ENCODE measurements around the gene GPBP1. TPM values are rescaled to one million over a fixed set of nuclear protein-coding genes. Genes with fewer than 3 reads are reported as not detected.
"Not testable (repeated sequence)": the region's sequence is repeated elsewhere in the genome, so short reads cannot be mapped to it uniquely, and the experiment has no call there.

The GPBP1 gene
- total RNA-seq, 2 donors from 2014 or later, result 91.7 to 108 TPM

DNA sequence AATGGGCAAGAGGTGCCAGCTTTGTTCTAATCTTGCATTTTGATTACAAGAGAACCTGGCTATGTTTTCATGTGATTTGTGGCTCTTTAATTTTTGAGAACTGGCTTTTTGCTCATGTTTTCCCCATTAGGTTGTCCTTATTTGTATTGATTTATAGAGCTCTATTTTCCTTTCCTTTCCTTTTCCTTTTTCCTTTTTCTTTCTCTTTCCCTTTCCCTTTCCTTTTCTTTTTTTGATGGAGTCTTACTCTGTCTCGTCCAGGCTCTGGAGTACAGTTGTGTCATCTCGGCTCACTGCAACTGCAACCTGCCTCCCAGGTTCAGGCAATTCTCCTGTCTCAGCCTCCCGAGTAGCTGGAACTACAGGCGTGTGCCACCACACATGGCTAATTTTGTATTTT lies 55.5 kb downstream of the GPBP1 start:
- Mint-ChIP-seq H3K9me3 (no peaks in the 10 kb centered on the region), H3K36me3 (peaks cover 18 to 45% of the 10 kb centered on the region in 2 donors), H3K27ac (no peak overlapping the region)
- ATAC-seq, result no peak
- DNase-seq (ENCODE audit: low spot score in 2 of 2), result no peak

GRCh38 chr5:57231607-57232006 lies 57.7 kb downstream of the GPBP1 start:
- DNase-seq (ENCODE audit: low spot score in 2 of 2), result no peak
- Mint-ChIP-seq H3K27ac (no peak overlapping the region), H3K9me3 (no peaks in the 10 kb centered on the region), H3K36me3 (peaks cover 18 to 45% of the 10 kb centered on the region in 2 donors)
- ATAC-seq, result peak; percentile 20 to 40

DNA sequence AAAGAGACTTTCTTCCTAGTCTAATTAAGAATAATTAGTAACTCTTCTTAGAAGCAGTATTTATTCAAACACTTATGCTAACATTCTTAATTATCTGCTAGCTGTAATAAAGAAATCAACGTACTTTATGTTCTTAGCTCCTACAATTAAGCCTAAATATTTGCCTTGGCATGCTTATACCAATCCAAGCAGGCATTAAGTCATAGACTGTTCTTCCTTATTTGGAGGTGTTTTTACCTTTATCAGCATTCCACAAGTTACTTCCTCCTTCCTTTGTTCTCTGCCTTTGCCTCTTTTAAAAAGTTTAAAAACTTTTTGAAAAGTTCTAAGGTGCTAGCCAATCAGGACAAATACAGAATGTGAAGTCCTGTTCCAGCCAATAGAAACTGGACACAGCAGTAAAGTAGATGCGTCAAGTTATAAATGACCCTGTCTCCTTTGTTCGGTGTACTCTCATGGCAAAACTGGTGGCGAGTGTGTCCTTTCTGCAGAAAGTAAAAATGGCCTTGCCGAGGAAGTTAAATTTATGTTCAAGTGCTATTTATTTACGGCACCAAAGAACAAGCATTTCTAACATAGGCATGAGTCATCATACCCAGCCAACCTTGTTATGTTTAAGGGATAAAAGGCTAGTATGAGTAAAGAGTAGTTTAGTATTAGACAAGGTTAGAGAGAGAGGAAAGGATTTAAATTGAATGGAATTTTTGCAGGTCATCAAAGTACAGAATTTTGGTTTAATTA lies 58.6 kb downstream of the GPBP1 start:
- no peaks in the 10 kb centered on the region for H3K9me3 Mint-ChIP-seq
- peaks cover 18 to 51% of the 10 kb centered on the region in 2 donors for H3K36me3 Mint-ChIP-seq
- no peak overlapping the region for H3K27ac Mint-ChIP-seq
- DNase-seq (ENCODE audit: low spot score in 2 of 2) (no peak), ATAC-seq (no peak)

DNA sequence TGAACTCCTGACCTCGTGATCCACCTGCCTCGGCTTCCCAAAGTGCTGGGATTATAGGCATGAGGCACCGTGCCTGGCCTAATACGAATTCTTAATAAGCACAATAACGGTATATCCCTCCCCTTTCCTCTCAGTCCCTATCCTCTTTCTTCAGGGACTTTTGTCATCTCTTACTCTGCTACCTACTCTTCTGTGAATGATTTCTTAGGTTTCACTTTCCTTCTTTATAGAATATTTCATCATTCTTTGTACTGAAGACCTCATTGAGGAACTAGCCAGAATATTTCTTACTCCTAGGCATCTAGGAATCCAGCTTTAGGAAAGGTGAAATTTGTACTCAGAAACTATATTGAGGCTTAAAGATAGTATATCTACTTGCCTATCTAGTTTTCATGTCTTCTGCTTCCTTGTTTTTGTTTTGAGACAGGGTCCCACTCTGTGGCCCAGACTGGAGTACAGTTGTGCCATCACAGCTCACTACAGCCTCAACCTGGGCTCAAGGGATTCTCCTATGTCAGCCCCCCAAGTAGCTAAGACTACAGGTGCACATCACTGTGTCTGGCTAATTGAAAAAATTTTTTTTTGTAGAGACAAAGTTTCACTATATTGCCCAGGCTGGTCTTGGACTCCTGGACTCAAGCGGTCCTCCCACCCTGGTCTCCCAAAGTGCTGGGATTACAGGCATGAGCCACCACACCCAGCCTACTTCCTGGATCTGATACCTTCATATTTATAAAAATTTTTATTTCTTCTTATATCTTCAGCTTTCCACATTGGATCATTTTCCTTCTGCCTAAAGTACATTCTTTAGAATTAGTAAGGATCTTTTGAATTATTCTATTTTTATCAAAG lies 69.7 kb downstream of the GPBP1 start:
- peak; percentile 49 for ATAC-seq
- Mint-ChIP-seq H3K36me3 (peaks cover 0 to 40% of the 10 kb centered on the region in 2 donors), H3K27ac (peak overlapping the region; percentile 70 to 88), H3K9me3 (no peaks in the 10 kb centered on the region)
- DNase-seq (ENCODE audit: low spot score in 2 of 2), result no peak

- peaks cover 0 to 40% of the 10 kb centered on the region in 2 donors for H3K36me3 Mint-ChIP-seq
- ATAC-seq, result no peak
Observed at GRCh38 chr5:57244331-57244730, 70.5 kb downstream of the GPBP1 start.

DNA sequence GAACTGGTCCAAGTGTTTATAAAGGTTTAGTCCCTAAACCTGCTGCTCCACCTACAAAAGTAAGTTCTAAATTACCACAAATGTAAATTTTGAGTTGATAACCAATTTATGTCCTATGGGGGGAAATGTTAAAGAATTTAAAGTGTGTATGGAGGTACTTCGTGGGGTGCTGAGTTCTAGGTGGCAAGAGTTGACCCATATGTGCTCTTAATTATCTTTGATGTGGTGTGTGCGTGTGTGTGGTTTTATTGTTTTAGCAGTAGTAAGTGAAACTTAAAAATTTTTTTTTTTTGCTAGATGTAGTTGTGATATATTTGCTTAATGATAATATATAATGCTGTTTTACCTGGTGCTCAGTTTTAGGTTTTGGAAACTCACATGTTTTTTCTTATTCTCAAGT lies 72.6 kb downstream of the GPBP1 start:
- DNase-seq (ENCODE audit: low spot score in 2 of 2), result no peak
- peak; percentile 63 to 68 for ATAC-seq
- Mint-ChIP-seq H3K27ac (peak overlapping the region; percentile 58 to 64), H3K36me3 (peaks cover 5 to 45% of the 10 kb centered on the region in 2 donors), H3K9me3 (no peaks in the 10 kb centered on the region)

More at GRCh38 chr5:57244331-57244730, 70.5 kb downstream of the GPBP1 start:
- DNase-seq (ENCODE audit: low spot score in 2 of 2), result no peak
- Mint-ChIP-seq H3K9me3 (no peaks in the 10 kb centered on the region), H3K27ac (peak overlapping the region in 1 of 2 donors; percentile 88)

DNA sequence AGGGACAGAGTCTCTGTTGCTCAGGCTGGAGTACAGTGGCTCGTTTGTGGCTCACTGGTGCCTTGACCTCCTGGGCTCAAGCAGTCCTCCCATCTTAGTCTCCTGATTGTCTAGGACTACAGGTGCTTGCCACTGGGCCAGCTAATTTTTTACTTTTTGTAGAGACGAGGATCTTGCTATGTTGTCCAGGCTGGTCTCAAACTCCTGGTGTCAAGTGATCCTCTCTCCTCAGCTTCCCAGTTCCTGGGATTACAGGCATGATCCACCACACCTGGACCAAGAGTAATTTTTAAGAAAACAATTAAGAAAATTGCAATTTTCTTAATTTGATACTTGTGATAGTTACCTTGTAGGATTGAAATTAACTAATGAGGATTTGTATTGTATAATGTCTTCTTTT lies 73.9 kb downstream of the GPBP1 start:
- DNase-seq (ENCODE audit: low spot score in 2 of 2) (no peak), ATAC-seq (no peak)
- Mint-ChIP-seq H3K27ac (peak overlapping the region in 1 of 2 donors; percentile 36), H3K36me3 (peaks cover 9 to 44% of the 10 kb centered on the region in 2 donors), H3K9me3 (no peaks in the 10 kb centered on the region)

DNA sequence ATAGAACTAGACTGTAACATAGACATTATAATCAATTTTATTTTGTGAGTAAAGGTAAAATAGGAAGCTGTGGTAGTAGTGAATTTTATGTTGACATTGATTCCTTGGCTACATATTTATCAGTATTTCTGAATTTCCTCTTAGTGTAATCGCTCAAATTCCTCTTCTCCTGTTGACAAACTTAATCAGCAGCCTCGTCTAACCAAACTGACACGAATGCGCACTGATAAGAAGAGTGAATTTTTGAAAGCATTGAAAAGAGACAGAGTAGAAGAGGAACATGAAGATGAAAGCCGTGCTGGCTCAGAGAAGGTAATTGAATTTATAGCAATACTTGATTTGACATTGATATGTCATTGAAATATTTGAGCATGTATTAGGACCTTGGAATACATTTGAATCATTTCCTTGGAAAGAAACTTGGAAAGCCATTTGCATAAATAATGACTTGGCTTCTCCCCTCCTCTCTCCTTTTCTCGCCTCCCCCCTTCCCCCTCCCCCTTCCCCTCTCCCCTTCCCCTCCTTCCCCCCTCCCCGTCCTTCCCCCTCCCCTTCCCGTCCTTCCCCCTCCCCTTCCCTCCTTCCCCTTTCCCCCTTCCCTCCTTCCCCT lies 75.5 kb downstream of the GPBP1 start:
- Mint-ChIP-seq H3K36me3 (peaks cover 9 to 43% of the 10 kb centered on the region in 2 donors), H3K9me3 (no peaks in the 10 kb centered on the region), H3K27ac (peak overlapping the region in 1 of 2 donors; percentile 23)
- ATAC-seq (no peak), DNase-seq (ENCODE audit: low spot score in 2 of 2) (no peak)

DNA sequence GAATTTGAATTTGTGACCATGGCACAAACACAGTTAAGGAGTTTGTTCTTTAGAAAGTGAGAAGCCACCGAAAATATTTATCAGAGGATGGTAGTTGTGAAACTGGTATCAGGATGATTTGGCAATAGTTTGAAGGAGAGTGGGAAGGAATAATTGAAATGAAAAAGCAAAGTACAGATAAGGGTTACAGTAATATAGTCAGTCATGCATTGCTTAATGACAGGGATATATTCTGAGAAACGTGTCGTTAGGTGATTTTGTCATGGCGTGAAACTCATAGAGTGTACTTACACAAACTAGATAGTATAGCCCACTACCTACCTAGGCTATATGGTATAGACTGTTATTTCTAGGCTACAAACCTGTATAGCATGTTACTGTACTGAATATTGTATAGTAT lies 84.2 kb downstream of the GPBP1 start:
- H3K36me3 Mint-ChIP-seq, result peaks cover 10 to 41% of the 10 kb centered on the region in 2 donors
- H3K27ac Mint-ChIP-seq, result peak overlapping the region in 1 of 2 donors; percentile 45
- no peak for DNase-seq (ENCODE audit: low spot score in 2 of 2)
- peak; percentile 72 to 74 for ATAC-seq
- no peaks in the 10 kb centered on the region for H3K9me3 Mint-ChIP-seq

DNA sequence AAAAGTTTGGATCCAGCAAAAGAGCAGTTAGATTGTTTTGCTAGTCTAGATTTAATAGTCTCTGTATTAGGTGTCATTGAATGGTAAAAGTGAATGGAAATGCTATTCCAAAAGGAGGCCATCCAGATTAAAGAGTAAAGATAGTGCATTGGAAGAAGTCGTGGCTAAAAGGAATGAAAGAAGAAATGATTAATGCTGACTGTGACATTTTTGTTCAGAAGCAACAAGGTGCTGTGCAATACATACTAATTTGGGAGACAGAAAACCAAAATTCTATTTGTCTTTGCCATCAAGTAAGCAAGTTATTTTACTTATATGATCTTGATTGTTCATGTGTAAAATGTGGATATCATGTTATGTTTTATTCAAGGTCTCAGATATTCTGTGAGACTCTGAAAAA lies 85.1 kb downstream of the GPBP1 start:
- no peak for DNase-seq (ENCODE audit: low spot score in 2 of 2)
- Mint-ChIP-seq H3K9me3 (no peaks in the 10 kb centered on the region), H3K27ac (peak overlapping the region; percentile 50 to 65), H3K36me3 (peaks cover 14 to 45% of the 10 kb centered on the region in 2 donors)
- ATAC-seq, result no peak

GRCh38 chr5:57259704-57260103 lies 85.8 kb downstream of the GPBP1 start:
- ATAC-seq, result peak in 1 of 2 donors; percentile 60
- no peak for DNase-seq (ENCODE audit: low spot score in 2 of 2)
- Mint-ChIP-seq H3K27ac (peak overlapping the region in 1 of 2 donors; percentile 24), H3K9me3 (no peaks in the 10 kb centered on the region), H3K36me3 (peaks cover 14 to 45% of the 10 kb centered on the region in 2 donors)

GRCh38 chr5:57262541-57262940 lies 88.7 kb downstream of the GPBP1 start:
- H3K9me3 Mint-ChIP-seq, result no peaks in the 10 kb centered on the region
- H3K27ac Mint-ChIP-seq, result no peak overlapping the region
- DNase-seq (ENCODE audit: low spot score in 2 of 2), result no peak
- H3K36me3 Mint-ChIP-seq, result peaks cover 14 to 39% of the 10 kb centered on the region in 2 donors
- ATAC-seq, result peak; percentile 52 to 76

DNA sequence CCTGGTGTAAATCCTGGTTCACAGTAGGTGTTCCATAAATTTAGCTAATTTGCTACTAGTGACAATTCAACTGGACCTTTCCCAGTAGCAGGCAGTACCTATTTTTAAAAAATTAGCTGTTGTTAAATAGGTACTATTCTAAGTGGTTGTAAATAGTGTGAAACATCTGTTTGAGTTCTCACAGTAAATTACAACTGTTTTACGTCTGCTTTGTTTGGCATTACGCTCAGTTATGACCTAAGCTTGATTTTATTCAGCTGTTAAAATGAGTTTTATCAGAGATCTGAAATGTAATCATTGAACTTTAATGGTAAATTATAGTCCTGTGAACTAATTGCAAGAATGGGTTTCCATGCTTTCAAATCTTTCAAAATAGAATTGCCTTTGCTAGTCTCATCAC lies 93.9 kb downstream of the GPBP1 start:
- Mint-ChIP-seq H3K36me3 (peaks cover 5 to 10% of the 10 kb centered on the region in 2 donors), H3K9me3 (no peaks in the 10 kb centered on the region), H3K27ac (no peak overlapping the region)
- no peak for DNase-seq (ENCODE audit: low spot score in 2 of 2)
- no peak for ATAC-seq

DNA sequence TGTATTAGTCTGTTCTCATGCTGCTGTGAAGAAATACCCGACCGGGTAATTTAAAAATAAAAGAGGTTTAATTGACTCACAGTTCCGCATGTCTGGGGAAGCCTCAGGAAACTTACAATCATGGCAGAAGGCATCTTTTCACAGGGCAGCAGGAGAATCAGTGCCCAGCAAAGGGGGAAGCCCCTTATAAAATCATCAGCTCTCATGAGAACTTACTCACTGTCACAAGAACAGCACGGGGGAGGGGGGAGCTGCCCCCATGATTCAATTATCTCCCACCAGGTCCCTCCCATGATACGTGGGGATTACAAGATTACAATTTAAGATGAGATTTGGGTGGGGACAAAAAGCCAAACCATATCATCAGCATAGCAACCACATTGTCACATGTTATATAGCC lies 102.5 kb downstream of the GPBP1 start:
- no peak overlapping the region for H3K27ac Mint-ChIP-seq
- no peaks in the 10 kb centered on the region for H3K9me3 Mint-ChIP-seq
- no peaks in the 10 kb centered on the region for H3K36me3 Mint-ChIP-seq
- DNase-seq (ENCODE audit: low spot score in 2 of 2) (no peak), ATAC-seq (peak in 1 of 2 donors; percentile 66)

GRCh38 chr5:57277085-57277484 lies 103.2 kb downstream of the GPBP1 start:
- no peak for ATAC-seq
- Mint-ChIP-seq H3K27ac (no peak overlapping the region), H3K9me3 (no peaks in the 10 kb centered on the region), H3K36me3 (no peaks in the 10 kb centered on the region)
- DNase-seq (ENCODE audit: low spot score in 2 of 2), result no peak

DNA sequence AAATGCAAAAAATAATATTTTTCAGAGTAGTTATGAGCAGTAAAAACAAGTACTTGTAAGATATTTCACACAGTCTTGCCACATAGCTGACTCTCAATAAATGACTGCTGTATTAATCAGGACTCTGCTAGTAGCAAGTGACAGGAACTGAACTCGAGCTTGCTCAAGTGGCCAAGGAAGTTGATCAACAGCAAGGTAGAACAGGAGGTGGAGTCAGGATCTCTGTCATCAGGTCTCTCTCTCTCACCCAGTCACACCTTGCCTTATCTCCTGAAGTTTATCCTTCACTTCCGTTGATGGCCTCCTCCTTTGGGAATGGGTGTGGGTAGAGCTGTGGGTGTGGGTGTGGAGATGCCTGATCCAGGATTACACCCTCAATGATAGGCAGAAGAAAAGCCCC lies 107.0 kb downstream of the GPBP1 start:
- DNase-seq (ENCODE audit: low spot score in 2 of 2) (no peak), ATAC-seq (no peak)
- H3K27ac Mint-ChIP-seq, result no peak overlapping the region
- no peaks in the 10 kb centered on the region for H3K36me3 Mint-ChIP-seq
- H3K9me3 Mint-ChIP-seq, result peaks cover 0 to 3% of the 10 kb centered on the region in 2 donors

- not testable (repeated sequence) for H3K9me3 Mint-ChIP-seq; H3K36me3 Mint-ChIP-seq; H3K27ac Mint-ChIP-seq; ATAC-seq; DNase-seq (ENCODE audit: low spot score in 2 of 2)
Observed at GRCh38 chr5:57285084-57285483, 111.2 kb downstream of the GPBP1 start.

All from activated naive CD4-positive, alpha-beta T cell treated with anti-CD3 and anti-CD28 coated beads, Interleukin-2, amount 50 U/mL, for 72 hours (primary cell).